ENCODE measurements around the gene PTPRM.

The PTPRM gene

DNA sequence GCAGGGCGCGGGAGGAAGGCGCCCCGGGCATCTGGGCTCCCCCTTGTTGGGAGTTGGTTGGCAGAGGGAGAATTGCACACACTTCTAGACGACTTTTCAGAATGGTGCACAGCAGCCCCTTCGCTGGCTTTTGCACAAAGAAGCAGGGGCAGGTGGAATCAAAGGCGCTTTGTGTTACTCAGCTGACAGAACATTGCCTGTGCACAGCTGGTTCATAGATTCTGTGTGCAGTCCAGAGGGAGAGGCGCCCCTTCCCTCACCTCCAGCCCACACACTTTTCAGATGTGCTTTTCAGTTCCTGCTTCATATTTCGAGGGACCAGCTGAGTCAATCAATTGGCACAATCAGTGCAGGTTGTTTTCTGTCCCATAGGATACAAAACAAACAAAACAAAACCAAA is 693.7 kb downstream of the PTPRM start:
- DNase-seq (ENCODE audit: low read depth in 2 of 2, low spot score in 1 of 2): no peak

- no peak for DNase-seq (ENCODE audit: low read depth in 2 of 2, low spot score in 1 of 2)
Observed at GRCh38 chr18:8261651-8262091, 694.6 kb downstream of the PTPRM start.

DNA sequence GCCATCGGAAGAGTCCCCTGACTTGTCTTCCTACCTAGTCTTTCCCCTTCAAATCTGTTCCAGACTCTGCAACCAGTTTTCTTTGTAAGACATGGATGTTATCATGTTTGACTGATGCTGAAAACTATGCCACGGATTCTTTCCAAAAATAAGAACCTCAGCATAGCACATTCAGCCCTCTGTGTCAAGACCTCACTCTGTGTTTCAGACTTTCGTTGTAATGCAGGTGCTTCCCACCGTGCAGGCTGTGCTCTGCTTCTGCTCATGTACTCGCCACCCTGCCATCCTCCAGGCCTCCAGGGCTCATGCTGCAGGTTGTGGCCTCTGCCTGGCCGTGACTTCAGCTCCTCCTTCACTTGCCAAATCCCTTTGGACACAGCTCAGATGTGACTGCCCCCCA is 695.1 kb downstream of the PTPRM start:
- no peak for DNase-seq (ENCODE audit: low read depth in 2 of 2, low spot score in 1 of 2)

- no peak for DNase-seq (ENCODE audit: low read depth in 2 of 2, low spot score in 1 of 2)
Observed at GRCh38 chr18:8264116-8264515, 697.0 kb downstream of the PTPRM start.

- DNase-seq (ENCODE audit: low read depth in 2 of 2, low spot score in 1 of 2): no peak
Observed at GRCh38 chr18:8264861-8265411, 697.8 kb downstream of the PTPRM start.

DNA sequence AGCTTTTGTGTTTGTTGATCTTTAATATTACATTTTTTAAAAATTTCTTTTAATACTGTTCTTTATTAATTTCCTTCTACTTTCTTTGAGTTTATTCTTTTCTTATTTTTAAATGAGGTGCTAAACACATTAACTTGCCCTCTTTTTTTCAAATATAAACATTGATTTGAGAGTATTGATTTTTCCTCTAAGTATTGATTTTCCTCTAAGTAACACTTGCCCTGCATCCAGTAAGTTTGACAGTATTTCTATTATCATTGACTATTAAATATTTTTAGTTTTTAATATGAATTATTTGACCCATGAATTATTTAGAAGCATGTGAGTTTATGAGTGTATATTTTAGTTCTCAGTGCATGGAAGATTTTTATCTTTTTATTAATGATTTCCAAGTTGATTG is 705.1 kb downstream of the PTPRM start:
- no peak for DNase-seq (ENCODE audit: low read depth in 2 of 2, low spot score in 1 of 2)

- DNase-seq (ENCODE audit: low read depth in 2 of 2, low spot score in 1 of 2): no peak
Observed at GRCh38 chr18:8274370-8274769, 707.3 kb downstream of the PTPRM start.

DNA sequence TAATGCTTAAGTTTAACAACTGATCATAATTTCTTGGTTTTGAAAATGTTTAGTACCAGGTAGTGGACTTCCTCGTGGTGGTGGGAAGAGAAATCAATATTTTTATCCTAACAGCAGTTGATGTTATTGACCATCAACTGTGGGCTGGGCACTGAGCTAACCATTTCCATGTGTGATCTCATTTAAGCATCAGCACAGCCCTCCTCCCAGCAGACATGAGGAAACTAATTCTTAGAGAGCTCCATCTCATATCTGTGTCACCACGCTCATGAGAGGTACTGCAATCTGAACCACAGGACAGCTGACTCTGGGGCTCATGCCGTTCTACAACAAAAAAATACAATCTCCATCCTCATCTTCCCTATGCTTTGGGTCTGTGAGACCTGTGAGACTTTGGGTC is 709.3 kb downstream of the PTPRM start:
- DNase-seq (ENCODE audit: low read depth in 2 of 2, low spot score in 1 of 2): no peak

DNA sequence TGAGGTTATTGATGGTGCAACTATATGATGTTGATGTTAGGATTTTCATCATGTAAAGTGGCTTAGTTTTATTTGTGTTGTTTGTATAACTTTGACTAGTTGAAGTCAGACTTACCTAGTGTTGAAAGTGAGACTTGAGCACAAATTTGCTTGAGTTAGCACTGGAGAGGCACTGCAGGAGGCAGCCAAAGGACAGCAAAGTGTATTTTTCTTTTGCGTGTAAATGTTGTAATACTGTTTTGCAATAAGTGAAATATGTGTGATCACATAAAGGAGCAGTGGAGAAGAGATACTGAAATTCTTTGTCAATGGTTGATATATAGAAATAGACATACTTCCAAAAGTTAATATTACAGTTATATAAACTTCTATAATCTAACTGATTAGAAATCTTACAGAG is 710.2 kb downstream of the PTPRM start:
- no peak for DNase-seq (ENCODE audit: low read depth in 2 of 2, low spot score in 1 of 2)

- no peak for DNase-seq (ENCODE audit: low read depth in 2 of 2, low spot score in 1 of 2)
Observed at GRCh38 chr18:8279346-8279745, 712.2 kb downstream of the PTPRM start.

DNA sequence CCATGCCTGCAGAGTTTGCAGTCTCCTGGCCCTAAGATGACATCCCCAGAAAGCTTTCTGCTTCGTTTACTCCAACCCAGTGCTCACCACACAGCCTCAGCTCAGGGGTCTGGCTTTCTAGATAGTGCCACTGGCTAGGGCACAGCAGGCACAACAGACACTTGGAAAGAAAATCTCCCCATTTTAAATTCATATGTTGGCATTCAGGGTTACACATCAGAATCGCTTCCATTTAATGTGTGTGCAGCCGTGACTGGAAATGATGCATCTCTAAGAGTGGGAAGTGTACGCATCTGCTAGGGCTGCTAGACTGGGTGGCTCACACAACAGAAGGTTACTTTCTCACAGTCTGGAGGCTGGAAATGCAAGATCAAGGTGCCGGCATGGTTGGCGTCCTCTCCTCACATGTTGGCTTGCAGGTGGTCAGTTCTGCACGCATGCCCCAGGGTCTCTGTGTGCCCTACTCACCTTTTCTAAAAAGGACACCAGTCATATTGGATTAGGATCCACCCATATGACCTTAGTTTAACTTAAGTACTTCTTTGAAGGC is 712.7 kb downstream of the PTPRM start:
- no peak for DNase-seq (ENCODE audit: low read depth in 2 of 2, low spot score in 1 of 2)

GRCh38 chr18:8283891-8284585 is 716.9 kb downstream of the PTPRM start:
- DNase-seq (ENCODE audit: low read depth in 2 of 2, low spot score in 1 of 2): no peak

DNA sequence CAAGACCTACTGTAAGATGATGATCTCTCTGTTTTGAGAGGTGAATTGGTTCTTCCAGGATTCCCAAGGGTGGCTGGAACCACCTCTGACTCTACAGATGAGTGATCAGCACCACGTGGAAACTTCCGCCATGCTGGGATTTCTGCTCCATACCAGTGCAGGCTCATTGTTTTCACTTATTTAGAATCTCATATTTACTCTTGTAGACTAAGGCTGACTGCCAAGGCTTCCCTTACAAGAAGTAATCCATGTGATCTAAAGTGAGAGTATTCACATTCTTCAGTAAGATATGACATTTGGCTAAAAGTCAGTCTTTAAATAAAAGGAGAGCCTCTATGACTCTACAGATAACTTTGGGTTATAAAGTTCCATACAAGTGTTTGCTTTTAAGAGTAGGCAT is 719.2 kb downstream of the PTPRM start:
- no peak for DNase-seq (ENCODE audit: low read depth in 2 of 2, low spot score in 1 of 2)

DNA sequence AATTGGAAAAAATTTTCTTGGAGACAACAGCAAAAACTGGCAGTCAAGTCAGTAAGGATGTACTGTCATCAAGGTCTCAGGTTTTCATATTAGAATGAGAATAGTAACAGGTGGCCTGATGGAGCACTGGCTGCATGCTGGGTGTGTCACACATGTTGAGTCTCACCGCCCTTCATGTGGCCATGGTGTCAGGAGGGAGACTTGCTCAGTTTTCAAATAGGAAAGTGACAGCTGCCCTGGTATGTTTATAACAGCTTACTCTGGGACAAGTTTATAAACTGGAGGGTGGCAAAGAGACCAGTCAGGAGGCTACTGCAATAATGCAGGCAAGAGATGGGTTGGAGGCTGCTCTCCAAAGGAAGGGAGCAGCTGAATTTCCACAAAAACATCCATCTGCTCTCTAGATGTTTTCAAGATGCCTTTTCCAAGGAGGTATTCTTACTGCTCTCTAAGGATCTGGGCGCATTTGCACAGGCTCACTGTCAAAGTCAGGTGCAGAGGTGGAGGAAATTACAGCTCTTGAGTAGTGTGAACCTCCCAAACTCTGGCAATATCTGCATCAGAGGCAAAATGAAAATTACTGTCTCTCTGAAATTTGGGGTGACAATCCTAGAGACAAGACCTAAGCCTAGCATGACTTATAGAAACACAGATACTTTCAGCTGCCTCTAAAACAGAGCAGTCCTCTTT is 720.2 kb downstream of the PTPRM start:
- no peak for DNase-seq (ENCODE audit: low read depth in 2 of 2, low spot score in 1 of 2)

GRCh38 chr18:8288472-8289195 is 721.5 kb downstream of the PTPRM start:
- DNase-seq (ENCODE audit: low read depth in 2 of 2, low spot score in 1 of 2): no peak

DNA sequence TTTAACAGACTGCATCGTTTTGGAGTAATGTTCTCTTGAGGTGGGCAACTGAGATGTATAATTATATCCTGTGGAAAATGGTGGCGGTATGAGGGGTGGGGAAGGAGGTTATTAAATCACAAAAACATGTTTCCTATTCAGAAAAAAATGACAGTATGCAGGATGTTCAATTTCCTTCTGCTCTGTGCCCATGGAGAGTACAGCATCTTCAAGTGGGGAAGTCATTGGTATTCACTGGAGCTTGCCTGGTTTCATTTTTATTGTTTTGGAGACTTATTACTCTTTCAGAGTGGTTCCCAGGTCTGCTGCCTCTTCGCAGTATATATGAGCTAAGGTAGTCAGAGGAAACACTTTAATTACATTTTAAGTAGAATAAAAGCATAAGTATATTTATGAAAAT is 723.3 kb downstream of the PTPRM start:
- DNase-seq (ENCODE audit: low read depth in 2 of 2, low spot score in 1 of 2): no peak

DNA sequence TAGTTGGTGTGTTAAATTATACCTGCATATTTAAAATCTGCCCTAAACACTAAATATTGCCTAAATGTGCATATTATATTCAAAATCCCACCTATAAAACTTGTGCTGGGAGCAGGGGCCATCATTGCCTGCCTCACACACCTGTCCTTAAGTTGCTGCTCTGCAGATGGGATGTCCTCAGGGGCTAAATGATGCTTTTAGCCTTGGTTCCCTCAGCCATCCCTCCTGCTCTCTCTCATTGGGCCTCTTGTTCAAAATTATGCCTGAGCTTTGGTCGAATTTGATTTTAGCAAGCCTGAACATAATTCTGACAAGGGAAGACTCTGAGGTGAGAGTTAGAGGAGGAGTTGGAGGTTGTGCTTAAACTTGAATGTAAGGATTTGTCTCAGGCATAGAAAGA is 723.8 kb downstream of the PTPRM start:
- DNase-seq (ENCODE audit: low read depth in 2 of 2, low spot score in 1 of 2): no peak

DNA sequence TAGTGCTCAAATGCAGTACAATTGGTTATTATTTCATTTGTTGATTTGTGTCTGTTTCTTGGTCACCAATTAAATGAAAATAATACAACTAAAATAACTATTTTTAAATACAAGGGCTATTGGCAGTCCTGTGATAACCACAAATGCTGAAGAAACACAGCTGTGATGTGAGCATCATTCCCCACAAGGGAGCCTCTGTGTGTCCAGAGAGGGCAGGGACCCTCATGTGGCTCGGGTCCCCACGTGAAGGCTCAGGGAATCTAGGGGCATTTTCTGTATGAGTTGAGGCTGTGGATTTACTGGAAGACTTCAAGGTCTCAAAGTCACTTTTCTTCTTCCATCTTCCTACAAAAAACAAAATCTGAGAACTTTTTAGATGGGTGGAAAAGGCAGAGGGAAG is 726.1 kb downstream of the PTPRM start:
- DNase-seq (ENCODE audit: low read depth in 2 of 2, low spot score in 1 of 2): no peak

GRCh38 chr18:8296886-8297616 is 729.9 kb downstream of the PTPRM start:
- DNase-seq (ENCODE audit: low read depth in 2 of 2, low spot score in 1 of 2): no peak

- DNase-seq (ENCODE audit: low read depth in 2 of 2, low spot score in 1 of 2): no peak
Observed at GRCh38 chr18:8298186-8298585, 731.1 kb downstream of the PTPRM start.

All from stimulated activated CD8-positive, alpha-beta memory T cell treated with anti-CD3 and anti-CD28 coated beads, Interleukin-4, amount 100 ng/mL, for 4 hours (primary cell).